Endodermal cell (in vitro differentiated cells): Measurements from ENCODE around the gene C6orf52. TPM values are rescaled to one million over a fixed set of nuclear protein-coding genes. Genes with fewer than 3 reads are reported as not detected.

ENCODE experiments used
- DNase-seq: peaks from one replicate; pipeline ENCODE4 v3.0.0-alpha.2; 2017
- H3K27ac ChIP-seq: 2 replicates; pipeline ENCODE4 v1.5.1; 2013; ENCODE audit warnings: mild to moderate bottlenecking, low read depth, low read length, moderate library complexity
- H3K27me3 ChIP-seq: 2 replicates; pipeline ENCODE4 v1.6.1; 2013; ENCODE audit warnings: mild to moderate bottlenecking, low read length, moderate library complexity; ENCODE audit not compliant: insufficient read depth, control insufficient read depth, poor library complexity, severe bottlenecking
- H3K36me3 ChIP-seq: 2 replicates; pipeline ENCODE4 v1.7.0; 2013; ENCODE audit warnings: mild to moderate bottlenecking, low read length, moderate library complexity; ENCODE audit not compliant: control insufficient read depth, insufficient read depth
- H3K4me1 ChIP-seq: one replicate; pipeline ENCODE4 v1.7.0; 2013; ENCODE audit warnings: low read length; ENCODE audit not compliant: control insufficient read depth, insufficient read depth
- H3K4me3 ChIP-seq: 2 replicates; pipeline ENCODE4 v1.5.1; 2013; ENCODE audit warnings: mild to moderate bottlenecking, low read length, moderate library complexity
- H3K9ac ChIP-seq: 2 replicates; pipeline ENCODE4 v1.6.1; 2013; ENCODE audit warnings: mild to moderate bottlenecking, low read length, moderate library complexity; ENCODE audit not compliant: poor library complexity, severe bottlenecking; ENCODE audit errors: extremely low read depth
- H3K9me3 ChIP-seq: 2 replicates; pipeline ENCODE4 v1.6.1; 2013; ENCODE audit warnings: mild to moderate bottlenecking, low read length, moderate library complexity; ENCODE audit not compliant: control insufficient read depth
- H3K27ac Mint-ChIP-seq: 2 replicates; pipeline ENCODE4 v1.8.0; 2020; ENCODE audit warnings: mixed read lengths
- H3K27me3 Mint-ChIP-seq: 2 replicates; pipeline ENCODE4 v1.8.0; 2021; ENCODE audit warnings: mild to moderate bottlenecking, mixed read lengths; ENCODE audit not compliant: insufficient read depth
- H3K36me3 Mint-ChIP-seq: 2 replicates; pipeline ENCODE4 v1.8.0; 2020; ENCODE audit warnings: low read depth, mixed read lengths
- H3K4me1 Mint-ChIP-seq: 2 replicates; pipeline ENCODE4 v1.8.0; 2020; ENCODE audit warnings: mixed read lengths
- H3K4me3 Mint-ChIP-seq: 2 replicates; pipeline ENCODE4 v1.8.0; 2020; ENCODE audit warnings: mild to moderate bottlenecking, moderate library complexity, mixed read lengths
- H3K9me3 Mint-ChIP-seq: 2 replicates; pipeline ENCODE4 v1.8.0; 2020; ENCODE audit warnings: mild to moderate bottlenecking, mixed read lengths
- CTCF ChIP-seq: fragments of 200-600 bp; sonication (generic); conservative IDR thresholded peaks from 2 replicates; pipeline ENCODE4 v1.5.0; 2021; ENCODE audit warnings: antibody characterized with exemption, mild to moderate bottlenecking
- WGBS, 2 experiments: methylation state at CpG; one replicate each; pipeline versions ENCODE4 v1.1.5 to v1.1.7; 2013; ENCODE audit warnings: missing lambda C conversion rate in 2 of 2, mixed read lengths in 1 of 2; ENCODE audit not compliant: insufficient coverage in 1 of 2, insufficient read length in 1 of 2; 5-methylcytosine and 5-hydroxymethylcytosine counted together
- total RNA-seq, 2 donors: library from RNA; stranded (reverse); fragmentation: NEBNext Ultra II Directional in 1 of 2; extraction: Animal tissue kit (Norgen Biotek cat#: 25700) in 1 of 2; gene quantifications; 2 replicates in 1 of 2; 3 replicates in 1 of 2; pipeline ENCODE4 v1.2.1, GENCODE V29; 2021

The C6orf52 gene
- total RNA-seq, 2 donors from 2014 or later = 1.7 to 1.9 TPM

- TF ChIP-seq CTCF = no peak
- H3K27me3 ChIP-seq = no peaks in the 10 kb centered on the region
- Mint-ChIP-seq H3K4me1 (no peaks in the 10 kb centered on the region), H3K36me3 (no peaks in the 10 kb centered on the region), H3K4me3 (no peak overlapping the region), H3K27me3 (peaks cover 2% of the 10 kb centered on the region), H3K27ac (no peak overlapping the region), H3K9me3 (no peaks in the 10 kb centered on the region)
- no peak overlapping the region for H3K4me3 ChIP-seq
- DNase-seq = no peak
- H3K36me3 ChIP-seq = no peaks in the 10 kb centered on the region
- H3K9me3 ChIP-seq = no peaks in the 10 kb centered on the region
- H3K27ac ChIP-seq = no peak overlapping the region
- no peak overlapping the region for H3K9ac ChIP-seq
- WGBS, 2 experiments = 98 to 100% methylated on average over 1 of the region's 1 CpG
- H3K4me1 ChIP-seq = no peaks in the 10 kb centered on the region
Measured at GRCh38 chr6:10644225-10644624, 50.2 kb downstream of the C6orf52 start.

GRCh38 chr6:10643201-10643651 is 51.2 kb downstream of the C6orf52 start:
- Histone ChIP-seq H3K4me3 (no peak overlapping the region), H3K27ac (no peak overlapping the region), H3K4me1 (no peaks in the 10 kb centered on the region), H3K36me3 (no peaks in the 10 kb centered on the region), H3K9me3 (no peaks in the 10 kb centered on the region), H3K9ac (no peak overlapping the region), H3K27me3 (no peaks in the 10 kb centered on the region)
- WGBS, 2 experiments = 94 to 95% methylated on average over 3 of the region's 3 CpGs
- H3K9me3 Mint-ChIP-seq = peaks cover 5% of the 10 kb centered on the region
- H3K27me3 Mint-ChIP-seq = peaks cover 2% of the 10 kb centered on the region
- no peaks in the 10 kb centered on the region for H3K4me1 Mint-ChIP-seq
- no peak overlapping the region for H3K4me3 Mint-ChIP-seq
- H3K36me3 Mint-ChIP-seq = no peaks in the 10 kb centered on the region
- no peak overlapping the region for H3K27ac Mint-ChIP-seq
- no peak for DNase-seq
- TF ChIP-seq CTCF = no peak

- H3K4me1 Mint-ChIP-seq = no peaks in the 10 kb centered on the region
- 89 to 90% methylated on average over 2 to 3 of the region's 3 CpGs for WGBS, 2 experiments
- no peak for TF ChIP-seq CTCF
Measured at GRCh38 chr6:10641528-10641927, 52.9 kb downstream of the C6orf52 start.

More at GRCh38 chr6:10641528-10641927, 52.9 kb downstream of the C6orf52 start:
- Mint-ChIP-seq H3K27me3 (peaks cover 2% of the 10 kb centered on the region), H3K9me3 (peaks cover 7% of the 10 kb centered on the region), H3K36me3 (no peaks in the 10 kb centered on the region), H3K4me3 (no peak overlapping the region), H3K27ac (no peak overlapping the region)
- no peaks in the 10 kb centered on the region for H3K4me1 ChIP-seq
- no peaks in the 10 kb centered on the region for H3K27me3 ChIP-seq
- H3K36me3 ChIP-seq = no peaks in the 10 kb centered on the region
- H3K9ac ChIP-seq = no peak overlapping the region
- H3K4me3 ChIP-seq = no peak overlapping the region
- H3K27ac ChIP-seq = no peak overlapping the region
- H3K9me3 ChIP-seq = no peaks in the 10 kb centered on the region
- DNase-seq = no peak
